ENCODE measurements around the gene BAIAP3. TPM values are rescaled to one million over a fixed set of nuclear protein-coding genes. Genes with fewer than 3 reads are reported as not detected.
"Not testable (repeated sequence)": the region's sequence is repeated elsewhere in the genome, so short reads cannot be mapped to it uniquely, and the experiment has no call there.

Gene BAIAP3
- polyA plus RNA-seq, 6 donors from 2014 or later: 0.20 to 1.3 (median 0.67) TPM; not detected in 1

GRCh38 chr16:1326391-1326790, 7.1 kb upstream of the BAIAP3 start:
- Mint-ChIP-seq H3K4me1 (peaks cover 0 to 7% (median 4%) of the 10 kb centered on the region in 3 donors), H3K4me3 (peak overlapping the region in 1 of 8 donors; percentile 18), H3K27ac (peak overlapping the region in 3 of 6 donors; percentile 6 to 85 (median 63)), H3K9me3 (peaks cover 0 to 2% (median 0%) of the 10 kb centered on the region in 7 donors), H3K27me3 (no peaks in the 10 kb centered on the region), H3K36me3 (peaks cover 0 to 4% of the 10 kb centered on the region in 2 donors)
- peak; percentile 25 to 55 for ATAC-seq (ENCODE audit: low read depth in 2 of 2)
- DNase-seq: no peak

- ATAC-seq (ENCODE audit: low read depth in 2 of 2): no peak
- H3K36me3 Mint-ChIP-seq: peaks cover 0 to 4% of the 10 kb centered on the region in 2 donors
Observed at GRCh38 chr16:1326946-1327618, 6.4 kb upstream of the BAIAP3 start.

GRCh38 chr16:1327619-1327947, 5.9 kb upstream of the BAIAP3 start:
- Mint-ChIP-seq H3K27ac (peak overlapping the region in 1 of 6 donors; percentile 85), H3K4me3 (no peak overlapping the region), H3K9me3 (peaks cover 0 to 3% (median 0%) of the 10 kb centered on the region in 7 donors), H3K36me3 (peaks cover 0 to 4% of the 10 kb centered on the region in 2 donors), H3K4me1 (peaks cover 6 to 19% (median 16%) of the 10 kb centered on the region in 3 donors), H3K27me3 (peaks cover 0 to 5% (median 0%) of the 10 kb centered on the region in 3 donors)
- DNase-seq: no peak
- ATAC-seq (ENCODE audit: low read depth in 2 of 2): no peak

More at GRCh38 chr16:1326946-1327618, 6.4 kb upstream of the BAIAP3 start:
- DNase-seq: no peak
- Mint-ChIP-seq H3K4me1 (peaks cover 6 to 14% (median 11%) of the 10 kb centered on the region in 3 donors), H3K4me3 (peak overlapping the region in 1 of 8 donors; percentile 18), H3K27ac (peak overlapping the region in 1 of 6 donors; percentile 85), H3K27me3 (peaks cover 0 to under 1% (median 0%) of the 10 kb centered on the region in 3 donors), H3K9me3 (peaks cover 0 to 2% (median 0%) of the 10 kb centered on the region in 7 donors)

GRCh38 chr16:1328136-1328535, 5.3 kb upstream of the BAIAP3 start:
- not testable (repeated sequence) for H3K9me3 Mint-ChIP-seq; H3K27me3 Mint-ChIP-seq; DNase-seq; H3K36me3 Mint-ChIP-seq; H3K4me3 Mint-ChIP-seq; ATAC-seq (ENCODE audit: low read depth in 2 of 2)
- H3K4me1 Mint-ChIP-seq: peaks cover 9 to 21% (median 17%) of the 10 kb centered on the region in 3 donors
- H3K27ac Mint-ChIP-seq: peak overlapping the region in 2 of 6 donors; percentile 47 to 59

GRCh38 chr16:1328961-1329360, 4.5 kb upstream of the BAIAP3 start:
- Mint-ChIP-seq H3K4me1 (peaks cover 9 to 18% (median 17%) of the 10 kb centered on the region in 3 donors), H3K27ac (peak overlapping the region in 1 of 6 donors; percentile 24), H3K4me3 (peak overlapping the region in 1 of 8 donors; percentile 8)
- H3K36me3 Mint-ChIP-seq; DNase-seq; ATAC-seq (ENCODE audit: low read depth in 2 of 2); H3K27me3 Mint-ChIP-seq; H3K9me3 Mint-ChIP-seq: not testable (repeated sequence)

GRCh38 chr16:1330260-1330914, 3.1 kb upstream of the BAIAP3 start:
- no peak overlapping the region for H3K27ac Mint-ChIP-seq
- peaks cover 0 to 22% (median 0%) of the 10 kb centered on the region in 3 donors for H3K27me3 Mint-ChIP-seq
- H3K36me3 Mint-ChIP-seq: peaks cover 0 to 4% of the 10 kb centered on the region in 2 donors
- no peak for DNase-seq
- H3K4me3 Mint-ChIP-seq: peak overlapping the region in 1 of 8 donors; percentile 84
- peaks cover 0 to 3% (median 0%) of the 10 kb centered on the region in 7 donors for H3K9me3 Mint-ChIP-seq
- no peak for ATAC-seq (ENCODE audit: low read depth in 2 of 2)
- peaks cover 13 to 23% (median 17%) of the 10 kb centered on the region in 3 donors for H3K4me1 Mint-ChIP-seq

GRCh38 chr16:1330931-1331711, 2.3 kb upstream of the BAIAP3 start:
- ATAC-seq (ENCODE audit: low read depth in 2 of 2) (no peak), DNase-seq (no peak)
- Mint-ChIP-seq H3K27ac (peak overlapping the region; percentile 83 to 97 (median 92)), H3K4me3 (peak overlapping the region; percentile 82 to 89 (median 86)), H3K36me3 (peaks cover 0 to 4% of the 10 kb centered on the region in 2 donors), H3K9me3 (peaks cover 0 to 3% (median 0%) of the 10 kb centered on the region in 7 donors), H3K27me3 (peaks cover 0 to 22% (median 0%) of the 10 kb centered on the region in 3 donors), H3K4me1 (peaks cover 13 to 25% (median 17%) of the 10 kb centered on the region in 3 donors)

GRCh38 chr16:1331712-1332617, 1.5 kb upstream of the BAIAP3 start:
- Mint-ChIP-seq H3K4me1 (peaks cover 13 to 25% (median 17%) of the 10 kb centered on the region in 3 donors), H3K9me3 (peaks cover 0 to 3% (median 0%) of the 10 kb centered on the region in 7 donors), H3K4me3 (peak overlapping the region; percentile 82 to 89 (median 86)), H3K36me3 (no peaks in the 10 kb centered on the region), H3K27ac (peak overlapping the region; percentile 83 to 97 (median 92)), H3K27me3 (peaks cover 0 to 22% (median 0%) of the 10 kb centered on the region in 3 donors)
- peak; percentile 81 for DNase-seq
- ATAC-seq (ENCODE audit: low read depth in 2 of 2): peak; percentile 74 to 78

- DNase-seq (no peak), ATAC-seq (ENCODE audit: low read depth in 2 of 2) (no peak)
- peak overlapping the region; percentile 82 to 89 (median 86) for H3K4me3 Mint-ChIP-seq
- H3K27me3 Mint-ChIP-seq: peaks cover 0 to 22% (median 0%) of the 10 kb centered on the region in 3 donors
- H3K36me3 Mint-ChIP-seq: no peaks in the 10 kb centered on the region
- peaks cover 13 to 25% (median 17%) of the 10 kb centered on the region in 3 donors for H3K4me1 Mint-ChIP-seq
- peaks cover 0 to 3% (median 0%) of the 10 kb centered on the region in 7 donors for H3K9me3 Mint-ChIP-seq
- peak overlapping the region in 5 of 6 donors; percentile 88 to 97 (median 92) for H3K27ac Mint-ChIP-seq
Observed at GRCh38 chr16:1332618-1333148, 762 bp upstream of the BAIAP3 start.

- H3K4me3 Mint-ChIP-seq: peak overlapping the region in 2 of 8 donors; percentile 29 to 51
- DNase-seq (no peak), ATAC-seq (ENCODE audit: low read depth in 2 of 2) (no peak)
- peak overlapping the region in 2 of 6 donors; percentile 53 to 76 for H3K27ac Mint-ChIP-seq
- peaks cover 0 to 22% (median 0%) of the 10 kb centered on the region in 3 donors for H3K27me3 Mint-ChIP-seq
- peaks cover 13 to 25% (median 17%) of the 10 kb centered on the region in 3 donors for H3K4me1 Mint-ChIP-seq
- no peaks in the 10 kb centered on the region for H3K36me3 Mint-ChIP-seq
- peaks cover 0 to 3% (median 0%) of the 10 kb centered on the region in 7 donors for H3K9me3 Mint-ChIP-seq
Observed at GRCh38 chr16:1333854-1334700, 632 bp downstream of the BAIAP3 start.

- Mint-ChIP-seq H3K27me3 (peaks cover 0 to 22% (median 0%) of the 10 kb centered on the region in 3 donors), H3K4me3 (peak overlapping the region in 4 of 8 donors; percentile 9 to 70 (median 42))
- no peak for ATAC-seq (ENCODE audit: low read depth in 2 of 2)
Observed at GRCh38 chr16:1334739-1335138, 1.3 kb downstream of the BAIAP3 start.

More at GRCh38 chr16:1334739-1335138, 1.3 kb downstream of the BAIAP3 start:
- peaks cover 13 to 25% (median 17%) of the 10 kb centered on the region in 3 donors for H3K4me1 Mint-ChIP-seq
- DNase-seq: no peak
- H3K36me3 Mint-ChIP-seq: no peaks in the 10 kb centered on the region
- H3K9me3 Mint-ChIP-seq: peaks cover 0 to 1% (median 0%) of the 10 kb centered on the region in 7 donors
- H3K27ac Mint-ChIP-seq: peak overlapping the region in 2 of 6 donors; percentile 53 to 76

Data from naive B cell (primary cell).